Sigmoid colon (tissue), 7 donors: ENCODE data around the gene HSPB1. TPM values are rescaled to one million over a fixed set of nuclear protein-coding genes. Genes with fewer than 3 reads are reported as not detected.

Experiments used
- DNase-seq: peaks from one replicate; pipeline ENCODE4 v3.0.0-alpha.2; 2019
- H3K27ac ChIP-seq, 4 donors: fragments of 200-600 bp; sonication (generic); one replicate each; pipeline ENCODE4 v1.5.1; 2016 to 2019; ENCODE audit warnings: mild to moderate bottlenecking in 1 of 4
- H3K27me3 ChIP-seq, 3 donors: fragments of 200-600 bp; sonication (generic); one replicate each; pipeline ENCODE4 v1.5.1; 2019; ENCODE audit warnings: mild to moderate bottlenecking in 1 of 3
- H3K36me3 ChIP-seq, 4 donors: fragments of 200-600 bp; sonication (generic); one replicate each; pipeline ENCODE4 v1.5.1; 2016 to 2019
- H3K4me1 ChIP-seq, 4 donors: fragments of 200-600 bp; sonication (generic); one replicate each; pipeline ENCODE4 v1.5.1; 2017 to 2019
- H3K4me3 ChIP-seq, 4 donors: fragments of 200-600 bp; sonication (generic); one replicate each; pipeline ENCODE4 v1.5.1; 2017 to 2019; ENCODE audit warnings: mild to moderate bottlenecking in 2 of 4, moderate library complexity in 1 of 4
- H3K9me3 ChIP-seq, 4 donors: fragments of 200-600 bp in 3 of 4; sonication (generic) in 3 of 4; one replicate each; pipeline versions ENCODE4 v1.5.1 to v1.6.1; 2013 to 2019
- CTCF ChIP-seq, 4 experiments: fragments of 450-650 bp in 3 of 4; fragments of 200-600 bp in 1 of 4; IDR thresholded peaks; one replicate each; pipeline ENCODE4 v1.5.1; 2016 to 2019; ENCODE audit warnings: antibody characterized with exemption in 4 of 4, mild to moderate bottlenecking in 3 of 4, moderate library complexity in 2 of 4
- EP300 ChIP-seq, 4 donors: sonication (generic); formaldehyde crosslinking; IDR thresholded peaks; one replicate each; pipeline ENCODE4 v1.6.1; 2017; ENCODE audit warnings: antibody characterized with exemption in 4 of 4
- POLR2A ChIP-seq, 2 donors: fragments of 450-650 bp; IDR thresholded peaks; one replicate each; pipeline ENCODE4 v1.6.1; 2016; ENCODE audit warnings: antibody characterized with exemption in 2 of 2, mild to moderate bottlenecking in 2 of 2, moderate library complexity in 2 of 2
- POLR2AphosphoS5 ChIP-seq, 4 donors: sonication (generic); formaldehyde crosslinking; IDR thresholded peaks; one replicate each; pipeline ENCODE4 v1.6.1; 2017; ENCODE audit warnings: antibody characterized with exemption in 4 of 4
- WGBS, 2 donors: extraction: QIAGEN DNeasy Blood & Tissue Kit; methylation state at CpG; one replicate each; pipeline ENCODE4 v1.1.7; 2013; 5-methylcytosine and 5-hydroxymethylcytosine counted together
- intact Hi-C: fragments of 100-400 bp; cut with DNase I; formaldehyde crosslinking; loops from one replicate; pipeline ENCODE4 v1.15.1; 2023
- polyA plus RNA-seq, 3 donors: library from polyadenylated mRNA; stranded (reverse); fragments of 200-250 nt; gene quantifications; one replicate each; pipeline ENCODE4 v1.2.3, GENCODE V29; 2013
- total RNA-seq, 4 donors: library from RNA; depleted of rRNA; stranded (reverse); fragments of >200 nt; gene quantifications; one replicate each; pipeline ENCODE4 v1.1.0, GENCODE V29; 2016
- donor health status: healthy with polysubstance abuse.
- donor health status: Bipolar disorder and iron deficiency.
- donor health status: healthy.

Gene HSPB1
- total RNA-seq (1,000 to 10,000 TPM in 3 of 4 donors, 100 to 1,000 TPM in 1; 929 to 2,528 (median 1,357) TPM), polyA plus RNA-seq (100 to 1,000 TPM; 202 to 340 (median 208) TPM)

- intact Hi-C loops: no loop called here
- Histone ChIP-seq H3K27ac (peak within 1 kb of the TSS; percentile 96 to 100 (median 99)), H3K4me1 (peaks cover 0 to 49% (median 47%) of the 10 kb centered on the region in 4 donors), H3K36me3 (peaks cover 0 to 14% (median 5%) of the 10 kb centered on the region in 4 donors), H3K9me3 (no peaks in the 10 kb centered on the region), H3K27me3 (no peaks in the 10 kb centered on the region), H3K4me3 (peak within 1 kb of the TSS; percentile 81 to 100 (median 91))
- TF ChIP-seq POLR2A (IDR thresholded peaks at IDR 0.05) (peak; percentile 98 to 99), POLR2AphosphoS5 (IDR thresholded peaks at IDR 0.05) (peak; percentile 98 to 100 (median 100)), EP300 (IDR thresholded peaks at IDR 0.05) (peak in 3 of 4 donors; percentile 37 to 79 (median 58)), CTCF (IDR thresholded peaks at IDR 0.05) (no peak)
- DNase-seq: peak; percentile 99
- 0% methylated on average over 75 of the region's 75 CpGs for WGBS, 2 donors
These were observed at the start of gene HSPB1 for GRCh38 chr7:76302347-76303201. TSS of gene HSPB1 (plus strand) at chr7:76302673. CDS start at chr7:76302713, 40 bp downstream.

GRCh38 chr7:76254781-76255180, 47.7 kb upstream of the HSPB1 start:
- Histone ChIP-seq H3K4me3 (no peak overlapping the region), H3K27me3 (peaks cover 11 to 17% (median 12%) of the 10 kb centered on the region in 3 donors), H3K27ac (no peak overlapping the region), H3K4me1 (peaks cover 0 to 4% (median 2%) of the 10 kb centered on the region in 4 donors), H3K9me3 (no peaks in the 10 kb centered on the region), H3K36me3 (no peaks in the 10 kb centered on the region)
- no peak for TF ChIP-seq POLR2A (IDR thresholded peaks at IDR 0.05)
- no peak for TF ChIP-seq EP300 (IDR thresholded peaks at IDR 0.05)
- no peak for TF ChIP-seq POLR2AphosphoS5 (IDR thresholded peaks at IDR 0.05)
- TF ChIP-seq CTCF (IDR thresholded peaks at IDR 0.05): no peak
- no peak for DNase-seq
- 82 to 88% methylated on average over 4 of the region's 4 CpGs for WGBS, 2 donors
- intact Hi-C loops: no loop called here

- H3K4me1 ChIP-seq: peaks cover 0 to 9% (median 8%) of the 10 kb centered on the region in 4 donors
- DNase-seq: no peak
These were observed 44.5 kb upstream of the HSPB1 start for GRCh38 chr7:76257973-76258372.

More at GRCh38 chr7:76257973-76258372, 44.5 kb upstream of the HSPB1 start:
- H3K4me3 ChIP-seq: no peak overlapping the region
- peaks cover 18 to 33% (median 31%) of the 10 kb centered on the region in 3 donors for H3K27me3 ChIP-seq
- H3K9me3 ChIP-seq: no peaks in the 10 kb centered on the region
- no peak overlapping the region for H3K27ac ChIP-seq
- intact Hi-C loops: no loop called here
- no peaks in the 10 kb centered on the region for H3K36me3 ChIP-seq
- TF ChIP-seq CTCF (IDR thresholded peaks at IDR 0.05): no peak
- no peak for TF ChIP-seq POLR2AphosphoS5 (IDR thresholded peaks at IDR 0.05)
- no peak for TF ChIP-seq EP300 (IDR thresholded peaks at IDR 0.05)
- no peak for TF ChIP-seq POLR2A (IDR thresholded peaks at IDR 0.05)
- 47 to 55% methylated on average over 8 of the region's 8 CpGs for WGBS, 2 donors
